C4-2B (cell line): ENCODE data around the gene ITPR1.

ENCODE experiments used
- CTCF ChIP-seq: fragments of 450-650 bp; conservative IDR thresholded peaks from 2 replicates; pipeline ENCODE4 v1.5.1; 2017; ENCODE audit warnings: mild to moderate bottlenecking
- ZFX ChIP-seq: fragments of 450-650 bp; IDR thresholded peaks from 2 replicates; pipeline ENCODE4 v1.6.1; 2017

- TF ChIP-seq CTCF: no peak
- TF ChIP-seq ZFX: no peak
These were observed 56.7 kb downstream of the ITPR1 start for GRCh38 chr3:4549896-4550295.
